Measurements from ENCODE around the gene KLHL10. TPM values are rescaled to one million over a fixed set of nuclear protein-coding genes. Genes with fewer than 3 reads are reported as not detected.
A peak's percentile ranks its signal among the peaks of the same experiment; 100 is the strongest.
"Not testable (repeated sequence)": the region's sequence is repeated elsewhere in the genome, so short reads cannot be mapped to it uniquely, and the experiment has no call there.

The KLHL10 gene
- total RNA-seq, 4 donors from 2014 or later, result 0.33 to 1.6 TPM; not detected in 2

DNA sequence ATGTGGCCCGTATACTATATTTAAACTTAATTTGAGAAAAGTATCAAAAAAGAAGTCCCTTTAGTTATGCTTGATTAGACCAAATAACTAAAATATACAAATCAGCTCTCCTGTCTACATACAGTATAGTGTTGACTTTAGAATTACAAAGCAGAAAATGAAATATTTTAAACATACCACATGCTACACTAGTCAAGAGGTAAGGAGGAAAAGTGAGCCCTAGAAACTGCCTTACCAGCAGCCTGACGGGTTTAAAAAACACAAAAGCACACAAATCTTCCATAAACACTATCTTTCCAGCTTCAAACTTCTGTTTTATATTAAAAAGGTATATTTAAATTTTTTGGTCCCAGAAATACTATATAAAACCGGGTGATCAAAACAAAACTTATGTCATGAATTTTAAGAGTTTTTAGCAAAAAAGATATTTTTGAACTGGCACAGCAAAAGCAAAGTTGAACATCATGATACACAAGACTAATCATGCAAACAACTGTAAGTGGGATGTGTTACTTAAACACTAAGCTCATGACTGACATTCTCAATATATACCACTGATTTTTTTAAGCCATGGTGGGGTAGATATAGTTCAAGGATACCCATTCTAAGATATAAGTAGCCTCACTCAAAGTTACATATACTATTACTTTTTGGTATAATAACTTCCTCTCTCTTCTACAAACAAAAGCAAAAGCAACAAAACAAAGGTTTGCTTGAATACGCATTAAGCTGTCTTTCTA, 11.8 kb downstream of the KLHL10 start:
- H3K27me3 ChIP-seq, result no peaks in the 10 kb centered on the region
- TF ChIP-seq CTCF (IDR thresholded peaks at IDR 0.05), result no peak
- no peak for TF ChIP-seq POLR2A (IDR thresholded peaks at IDR 0.05)
- H3K4me1 ChIP-seq, result peaks cover 43 to 52% of the 10 kb centered on the region in 2 donors
- intact Hi-C loops (cut with DNase I), result no loop called here
- DNase-seq, result no peak
- H3K4me3 ChIP-seq (replicated peaks in 1 of 3), result no peak overlapping the region
- 34 to 36% methylated on average over 4 of the region's 4 CpGs for WGBS, 2 donors
- peak overlapping the region; percentile 62 to 72 (median 67) for H3K27ac ChIP-seq
- H3K9me3 ChIP-seq, result no peaks in the 10 kb centered on the region
- H3K36me3 ChIP-seq, result peaks cover 3 to 6% of the 10 kb centered on the region in 2 donors

DNA sequence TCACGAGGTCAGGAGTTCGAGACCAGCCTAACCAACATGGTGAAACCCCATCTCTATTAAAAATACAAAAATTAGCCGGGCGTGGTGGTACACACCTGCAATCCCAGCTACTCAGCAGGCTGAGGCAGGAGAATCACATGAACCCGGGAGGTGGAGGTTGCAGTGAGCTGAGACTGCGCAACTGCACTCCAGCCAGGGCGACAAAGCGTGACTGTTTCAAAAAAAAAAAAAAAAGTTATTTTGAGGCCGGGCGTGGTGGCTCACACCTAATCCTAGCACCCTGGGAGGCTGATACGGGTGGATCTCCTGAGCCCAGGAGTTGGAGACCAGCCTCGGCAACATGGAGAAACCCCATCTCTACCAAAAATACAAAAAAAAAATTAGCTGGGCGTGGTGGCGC, 13.8 kb downstream of the KLHL10 start:
- intact Hi-C loops (cut with DNase I); H3K9me3 ChIP-seq; H3K27me3 ChIP-seq; H3K4me3 ChIP-seq (replicated peaks in 1 of 3): not testable (repeated sequence)
- peak; percentile 22 to 56 for DNase-seq
- H3K36me3 ChIP-seq, result peaks cover 3 to 10% of the 10 kb centered on the region in 2 donors
- peak overlapping the region in 2 of 3 donors; percentile 62 to 67 for H3K27ac ChIP-seq
- WGBS, 2 donors, result 81 to 85% methylated on average over 14 of the region's 14 CpGs
- peaks cover 43 to 52% of the 10 kb centered on the region in 2 donors for H3K4me1 ChIP-seq

DNA sequence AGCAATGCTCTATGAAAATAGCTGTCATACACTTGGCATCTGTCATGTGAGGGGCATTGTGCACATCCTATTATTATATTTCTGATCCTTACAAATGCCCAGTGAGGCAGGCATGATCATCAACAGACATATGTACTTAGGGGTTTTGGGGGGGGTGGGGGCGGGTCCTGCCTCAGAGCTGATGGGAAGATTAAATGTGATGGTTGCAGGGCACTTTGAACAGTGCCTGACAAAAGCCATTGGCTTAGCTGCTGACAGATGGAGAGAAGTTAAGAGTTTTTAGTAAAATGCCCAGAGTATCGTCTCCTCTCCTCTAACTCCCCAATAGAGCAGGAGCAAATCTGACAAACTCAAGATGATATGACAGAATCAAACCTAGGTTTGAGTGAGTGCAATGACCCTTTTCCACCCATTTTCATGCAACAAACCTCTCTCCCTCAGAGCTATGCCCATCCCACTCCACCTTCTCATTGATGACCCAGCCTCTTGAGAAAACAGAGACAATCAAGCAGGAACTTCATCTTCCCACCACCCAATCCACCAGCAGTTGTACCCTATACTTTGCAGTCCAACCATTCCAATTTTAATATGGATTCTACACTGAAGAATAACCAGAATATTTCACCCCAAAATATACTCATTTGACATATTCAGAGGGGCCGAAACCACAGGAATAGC, 22.8 kb downstream of the KLHL10 start:
- Histone ChIP-seq H3K36me3 (no peaks in the 10 kb centered on the region), H3K27me3 (no peaks in the 10 kb centered on the region), H3K4me1 (peaks cover 20 to 41% of the 10 kb centered on the region in 2 donors), H3K27ac (no peak overlapping the region), H3K9me3 (no peaks in the 10 kb centered on the region), H3K4me3 (replicated peaks in 1 of 3) (no peak overlapping the region)
- intact Hi-C loops (cut with DNase I), result no loop called here
- no peak for TF ChIP-seq CTCF (IDR thresholded peaks at IDR 0.05)
- no peak for TF ChIP-seq POLR2A (IDR thresholded peaks at IDR 0.05)
- WGBS, 2 donors, result 76 to 79% methylated on average over 3 of the region's 3 CpGs
- DNase-seq, result no peak

DNA sequence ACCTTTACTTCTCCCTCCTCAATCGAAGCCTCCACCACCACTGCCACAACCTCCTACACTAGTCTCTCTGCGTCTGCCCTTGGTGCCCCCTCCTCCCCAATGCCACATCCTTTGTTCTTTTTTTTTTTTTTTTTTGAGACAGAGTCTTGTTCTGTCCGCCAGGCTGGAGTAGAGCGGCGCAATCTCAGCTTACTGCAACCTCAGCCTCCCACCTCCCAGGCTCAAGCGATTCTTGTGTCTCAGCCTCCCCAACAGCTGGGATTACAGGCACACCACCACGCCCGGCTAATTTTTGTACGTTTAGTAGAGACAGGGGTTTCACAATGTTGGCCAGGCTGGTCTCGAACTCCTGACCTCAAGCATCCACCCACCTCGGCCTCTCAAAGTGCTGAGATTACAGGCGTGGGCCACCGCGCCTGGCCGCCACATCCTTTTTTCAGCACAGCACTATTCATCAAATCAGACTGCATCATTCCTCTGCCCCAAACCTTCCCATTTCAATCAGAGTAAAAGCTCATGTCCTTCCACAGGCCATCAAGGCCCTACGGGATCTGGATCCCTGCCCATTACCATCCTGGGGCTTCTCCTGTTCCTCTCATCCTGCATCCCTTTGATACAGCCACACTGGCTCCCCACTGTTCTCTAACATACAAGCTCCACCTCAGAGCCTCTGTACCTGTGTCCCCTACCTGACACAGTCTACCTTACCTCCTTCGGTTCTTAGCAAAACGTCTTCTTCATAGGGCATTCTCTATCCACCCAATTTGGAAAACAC, 25.6 kb downstream of the KLHL10 start:
- TF ChIP-seq CTCF (IDR thresholded peaks at IDR 0.05) (no peak), POLR2A (IDR thresholded peaks at IDR 0.05) (no peak)
- H3K4me3 ChIP-seq (replicated peaks in 1 of 3), result peak overlapping the region in 1 of 3 donors; percentile 84
- no peak overlapping the region for H3K27ac ChIP-seq
- intact Hi-C loops (cut with DNase I), result no loop called here
- WGBS, 2 donors, result 67 to 69% methylated on average over 18 of the region's 18 CpGs
- DNase-seq, result no peak
- H3K27me3 ChIP-seq, result no peaks in the 10 kb centered on the region
- H3K4me1 ChIP-seq, result peaks cover 20 to 41% of the 10 kb centered on the region in 2 donors
- H3K36me3 ChIP-seq, result peaks cover 0 to 7% of the 10 kb centered on the region in 2 donors
- no peaks in the 10 kb centered on the region for H3K9me3 ChIP-seq

GRCh38 chr17:41864498-41864835, 26.8 kb downstream of the KLHL10 start:
- intact Hi-C loops (cut with DNase I), result no loop called here
- H3K27ac ChIP-seq, result peak overlapping the region in 2 of 3 donors; percentile 88
- H3K4me3 ChIP-seq (replicated peaks in 1 of 3), result peak overlapping the region; percentile 79 to 92 (median 84)
- no peak for TF ChIP-seq POLR2A (IDR thresholded peaks at IDR 0.05)
- TF ChIP-seq CTCF (IDR thresholded peaks at IDR 0.05), result no peak
- 1 to 2% methylated on average over 12 to 25 of the region's 25 CpGs for WGBS, 2 donors
- no peak for DNase-seq
- peaks cover 20 to 45% of the 10 kb centered on the region in 2 donors for H3K4me1 ChIP-seq
- peaks cover 0 to 7% of the 10 kb centered on the region in 2 donors for H3K36me3 ChIP-seq
- H3K9me3 ChIP-seq, result no peaks in the 10 kb centered on the region
- H3K27me3 ChIP-seq, result no peaks in the 10 kb centered on the region
